Spleen (tissue), 7 donors: Measurements from ENCODE around the gene CASS4.

ENCODE experiments used
- CTCF ChIP-seq, 11 experiments: fragments of 200-600 bp in 7 of 11; fragments of 450-650 bp in 4 of 11; sonication (generic) in 4 of 11; IDR thresholded peaks in 8 of 11; conservative IDR thresholded peaks in 3 of 11; 1 replicate in 7 of 11; 2 replicates in 4 of 11; pipeline versions ENCODE4 v1.4.0 to v1.8.0; 2016 to 2021; ENCODE audit warnings: antibody characterized with exemption in 11 of 11, inconsistent platforms in 4 of 11, mild to moderate bottlenecking in 1 of 11
- POLR2A ChIP-seq, 3 donors: fragments of 450-650 bp; IDR thresholded peaks; one replicate each; pipeline ENCODE4 v1.5.1; 2017; ENCODE audit warnings: antibody characterized with exemption in 3 of 3, mild to moderate bottlenecking in 1 of 3
- donor health status: DM: no; HTN: no; CAD: no; lungs with moderate emphysema.
- donor health status: DM: no; HTN: no; CAD: no.
- donor health status: DM: no; HTN: no; CAD: no.

- TF ChIP-seq CTCF (IDR thresholded peaks at IDR 0.05 in 8 of 11, conservative IDR thresholded peaks at IDR 0.05 in 3 of 11) (no peak), POLR2A (IDR thresholded peaks at IDR 0.05) (no peak)
Measured at GRCh38 chr20:56385130-56385529, 26.9 kb upstream of the CASS4 start.
